ENCODE measurements around the gene ACTN1.

The ACTN1 gene

GRCh38 chr14:68925373-68925772, 53.7 kb downstream of the ACTN1 start:
- DNase-seq (ENCODE audit: low read depth), result no peak
- no peak for TF ChIP-seq CTCF (conservative IDR thresholded peaks at IDR 0.05; ENCODE audit: low read length)
- H3K4me3 ChIP-seq (ENCODE audit: low read length), result no peak overlapping the region

- no peak overlapping the region for H3K4me3 ChIP-seq (ENCODE audit: low read length)
- DNase-seq (ENCODE audit: low read depth), result no peak
- TF ChIP-seq CTCF (conservative IDR thresholded peaks at IDR 0.05; ENCODE audit: low read length), result no peak
Observed at GRCh38 chr14:68924186-68925158, 54.6 kb downstream of the ACTN1 start.

GRCh38 chr14:68922886-68923285, 56.2 kb downstream of the ACTN1 start:
- no peak for TF ChIP-seq CTCF (conservative IDR thresholded peaks at IDR 0.05; ENCODE audit: low read length)
- no peak overlapping the region for H3K4me3 ChIP-seq (ENCODE audit: low read length)
- no peak for DNase-seq (ENCODE audit: low read depth)

GRCh38 chr14:68922201-68922621, 56.9 kb downstream of the ACTN1 start:
- H3K4me3 ChIP-seq (ENCODE audit: low read length), result no peak overlapping the region
- no peak for TF ChIP-seq CTCF (conservative IDR thresholded peaks at IDR 0.05; ENCODE audit: low read length)
- no peak for DNase-seq (ENCODE audit: low read depth)

- TF ChIP-seq CTCF (conservative IDR thresholded peaks at IDR 0.05; ENCODE audit: low read length), result no peak
- no peak for DNase-seq (ENCODE audit: low read depth)
- no peak overlapping the region for H3K4me3 ChIP-seq (ENCODE audit: low read length)
Observed at GRCh38 chr14:68921666-68922065, 57.4 kb downstream of the ACTN1 start.

GRCh38 chr14:68921049-68921448, 58.1 kb downstream of the ACTN1 start:
- DNase-seq (ENCODE audit: low read depth), result no peak
- no peak overlapping the region for H3K4me3 ChIP-seq (ENCODE audit: low read length)
- TF ChIP-seq CTCF (conservative IDR thresholded peaks at IDR 0.05; ENCODE audit: low read length), result no peak
